C4-2B (cell line): Measurements from ENCODE around the gene FARP2.

Experiments used
- CTCF ChIP-seq: fragments of 450-650 bp; conservative IDR thresholded peaks from 2 replicates; pipeline ENCODE4 v1.5.1; 2017; ENCODE audit warnings: mild to moderate bottlenecking
- ZFX ChIP-seq: fragments of 450-650 bp; IDR thresholded peaks from 2 replicates; pipeline ENCODE4 v1.6.1; 2017

GRCh38 chr2:241454837-241455485 is 98.9 kb downstream of the FARP2 start:
- TF ChIP-seq CTCF (no peak), ZFX (no peak)
